Measurements from ENCODE around the gene KLKB1.

GRCh38 chr4:186266729-186267456, 39.6 kb downstream of the KLKB1 start:
- TF ChIP-seq CTCF (conservative IDR thresholded peaks at IDR 0.05; ENCODE audit: low read length) (no peak), EZH2phosphoT487 (IDR thresholded peaks at IDR 0.05; ENCODE audit: borderline replicate concordance, low read depth, low read length) (no peak)

Data from OCI-LY7 (cell line).